ENCODE measurements around the gene CBX2. TPM values are rescaled to one million over a fixed set of nuclear protein-coding genes. Genes with fewer than 3 reads are reported as not detected.

The CBX2 gene
- total RNA-seq, 1 experiment from 2014 or later: 4.0 TPM

- no peak for DNase-seq (ENCODE audit: low read depth)
These were observed 9.1 kb downstream of the CBX2 start for GRCh38 chr17:79786930-79787643.

DNA sequence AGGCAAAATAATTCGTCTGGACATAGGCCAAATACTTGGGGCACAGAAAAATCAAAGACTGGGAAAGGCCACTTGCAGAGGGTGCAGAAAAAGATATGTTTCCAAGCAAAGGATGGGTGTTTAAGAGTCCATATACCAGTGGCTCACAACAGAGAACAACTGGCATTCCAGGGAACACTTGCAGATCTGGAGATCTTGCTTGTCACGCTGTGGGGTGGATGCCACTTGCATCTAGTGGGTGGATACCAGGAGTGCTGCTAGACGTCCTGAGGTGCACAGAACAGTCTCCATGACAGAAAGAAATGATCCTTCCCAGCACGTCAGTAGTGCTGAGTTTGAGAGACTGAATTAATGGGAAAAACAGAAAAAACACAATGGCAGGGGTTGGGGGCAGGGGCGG, 10.5 kb downstream of the CBX2 start:
- no peak for DNase-seq (ENCODE audit: low read depth)

DNA sequence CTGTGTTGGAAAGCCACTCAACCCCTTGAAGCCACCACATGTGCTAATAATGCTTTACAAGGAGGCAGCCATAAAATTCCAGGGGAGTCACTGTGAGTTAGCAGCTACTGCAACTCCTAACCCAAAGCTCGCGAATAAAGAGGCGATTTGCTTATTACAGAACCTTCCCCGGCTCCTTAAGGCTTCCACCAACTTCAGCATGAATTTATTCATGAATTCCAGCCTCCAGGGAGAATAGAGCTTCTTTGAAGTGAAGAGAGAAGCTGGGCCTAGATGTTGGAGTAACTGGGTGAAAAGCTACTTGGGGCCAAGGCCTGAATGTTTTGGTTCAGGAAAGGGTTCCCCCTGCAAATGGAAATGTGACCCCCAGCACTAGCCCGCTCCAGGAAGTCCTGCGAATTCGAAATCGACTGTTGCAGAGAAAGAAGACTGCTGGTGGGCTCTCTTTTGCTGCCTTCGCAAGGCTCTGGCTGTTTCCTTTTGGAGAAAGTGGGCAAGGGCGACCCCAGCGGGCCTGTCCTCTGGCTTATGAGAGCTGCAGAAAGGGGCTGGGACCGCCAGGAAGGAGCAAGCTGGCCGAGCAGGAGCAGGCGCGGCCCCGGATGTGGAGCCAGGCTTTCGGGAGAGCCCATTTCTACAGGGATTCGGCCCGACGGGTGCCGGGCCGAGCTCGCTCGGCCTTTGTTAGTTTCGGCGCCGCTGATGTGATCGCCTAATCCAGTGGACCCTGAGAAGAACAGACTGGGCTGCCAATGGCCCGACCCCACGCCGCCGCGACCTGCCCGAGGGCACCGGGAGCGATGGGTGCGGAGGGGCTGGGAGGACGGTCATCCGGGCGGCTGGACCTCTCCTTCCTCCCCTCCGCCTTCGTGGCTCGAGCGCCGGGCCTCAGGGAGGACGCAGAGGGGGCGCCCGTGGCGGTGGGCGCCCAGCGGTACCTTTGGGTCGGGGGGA, 11.3 kb downstream of the CBX2 start:
- DNase-seq (ENCODE audit: low read depth): no peak

GRCh38 chr17:79789943-79790804, 12.2 kb downstream of the CBX2 start:
- DNase-seq (ENCODE audit: low read depth): peak; percentile 39

GRCh38 chr17:79790805-79791734, 13.1 kb downstream of the CBX2 start:
- DNase-seq (ENCODE audit: low read depth): no peak

GRCh38 chr17:79791735-79792161, 13.8 kb downstream of the CBX2 start:
- no peak for DNase-seq (ENCODE audit: low read depth)

DNA sequence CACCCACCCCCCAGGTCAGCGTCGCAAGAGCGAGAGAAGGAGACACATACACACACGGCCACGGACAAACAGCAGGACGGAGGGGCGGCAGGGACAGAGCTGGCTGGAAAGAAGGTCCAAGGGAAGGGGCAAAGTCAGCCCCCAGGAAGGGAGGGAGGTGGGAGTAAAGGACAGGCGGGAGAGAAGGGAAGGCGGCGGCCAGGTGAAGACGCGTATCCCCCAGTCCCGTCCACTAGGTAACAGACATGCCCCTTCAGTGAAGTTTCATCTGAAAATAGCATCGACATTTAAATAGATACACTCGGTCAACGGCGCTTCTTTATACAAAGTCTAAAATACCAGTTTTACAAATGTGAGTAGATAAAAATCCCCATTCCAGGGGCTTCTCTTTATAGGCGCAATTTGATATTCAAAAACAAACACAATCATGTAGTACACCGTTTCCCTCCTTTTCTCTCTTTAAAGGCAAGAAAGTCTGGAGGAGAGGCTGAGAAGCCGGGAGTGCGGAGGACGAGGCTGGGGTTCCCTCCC, 14.5 kb downstream of the CBX2 start:
- no peak for DNase-seq (ENCODE audit: low read depth)

GRCh38 chr17:79792984-79793923, 15.3 kb downstream of the CBX2 start:
- DNase-seq (ENCODE audit: low read depth): peak; percentile 65

- peak; percentile 53 for DNase-seq (ENCODE audit: low read depth)
These were observed 16.0 kb downstream of the CBX2 start for GRCh38 chr17:79793924-79794304.

- DNase-seq (ENCODE audit: low read depth): no peak
These were observed 16.9 kb downstream of the CBX2 start for GRCh38 chr17:79794659-79795511.

DNA sequence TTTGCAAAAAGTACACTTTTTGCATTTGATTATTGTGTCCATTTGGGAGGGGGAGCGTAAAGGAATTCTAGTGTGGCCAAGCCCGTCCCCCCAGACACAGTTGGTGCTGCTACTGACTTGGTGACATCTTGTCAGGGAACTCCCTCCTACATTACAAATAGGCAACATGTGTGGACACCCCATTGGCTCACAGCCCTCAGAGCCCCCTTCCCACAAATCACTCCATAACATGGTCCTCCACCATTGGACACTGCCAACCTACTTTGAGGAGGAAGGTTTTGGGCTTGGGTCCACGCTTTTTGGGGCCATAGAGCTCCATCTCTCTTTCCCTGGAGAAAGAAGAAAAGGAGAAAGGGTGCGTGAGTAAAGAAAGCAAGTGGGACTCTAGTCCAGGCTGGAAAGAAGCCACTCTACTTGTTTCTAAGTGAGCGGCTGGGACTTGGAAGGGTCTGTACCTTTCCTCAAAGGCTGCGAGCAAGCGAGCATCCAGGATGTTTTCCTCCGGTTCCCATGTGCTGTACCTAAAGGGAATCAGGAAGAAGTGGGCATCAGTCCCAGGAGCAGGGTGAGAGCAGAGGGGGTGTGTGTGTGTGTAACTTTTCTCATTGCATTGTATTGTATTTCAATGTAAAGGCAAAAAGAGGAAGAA, 18.0 kb downstream of the CBX2 start:
- DNase-seq (ENCODE audit: low read depth): no peak

GRCh38 chr17:79796444-79796762, 18.5 kb downstream of the CBX2 start:
- no peak for DNase-seq (ENCODE audit: low read depth)

DNA sequence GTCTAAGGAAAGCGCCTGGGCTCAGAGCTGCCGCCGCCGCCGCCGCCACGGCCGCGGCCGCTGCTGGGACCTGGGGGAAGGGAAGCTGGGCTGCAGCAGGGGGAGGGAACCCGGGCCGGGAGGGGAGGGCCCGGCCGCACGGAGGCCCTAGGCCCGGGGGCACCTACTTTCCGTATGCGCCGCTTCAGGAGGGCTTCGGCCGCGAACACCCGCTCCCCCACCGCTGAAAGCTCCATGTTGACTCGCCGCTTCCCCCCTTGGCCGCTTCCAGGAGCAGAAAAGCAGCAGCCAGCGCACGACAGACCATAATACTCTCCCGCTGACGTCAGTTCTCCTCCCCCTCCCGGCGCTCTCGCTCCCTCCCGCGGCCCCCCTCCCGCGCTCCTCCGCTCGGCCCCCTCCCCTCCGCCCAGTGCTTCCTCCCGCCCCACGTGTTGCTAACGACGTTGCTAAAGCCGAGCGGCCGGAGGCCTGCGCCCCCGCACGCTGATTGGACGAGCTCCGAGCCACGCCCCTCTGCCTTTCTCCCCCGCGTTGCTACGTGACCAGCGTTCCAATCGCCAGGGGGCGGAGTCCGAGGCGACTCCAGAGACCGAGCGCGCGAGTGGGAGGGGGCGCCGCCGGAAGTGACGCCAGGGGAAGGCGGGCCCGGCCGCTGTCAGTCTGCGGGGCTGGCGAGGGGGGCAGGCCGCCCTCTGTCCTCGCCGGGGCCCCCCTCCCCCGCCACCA, 19.0 kb downstream of the CBX2 start, which contains the start of gene CBX8:
Gene CBX8 (minus strand): TSS at position 315 of the 729 bp plus-strand sequence. CDS start 79 bp downstream, at position 236.
- DNase-seq (ENCODE audit: low read depth): peak; percentile 98

DNA sequence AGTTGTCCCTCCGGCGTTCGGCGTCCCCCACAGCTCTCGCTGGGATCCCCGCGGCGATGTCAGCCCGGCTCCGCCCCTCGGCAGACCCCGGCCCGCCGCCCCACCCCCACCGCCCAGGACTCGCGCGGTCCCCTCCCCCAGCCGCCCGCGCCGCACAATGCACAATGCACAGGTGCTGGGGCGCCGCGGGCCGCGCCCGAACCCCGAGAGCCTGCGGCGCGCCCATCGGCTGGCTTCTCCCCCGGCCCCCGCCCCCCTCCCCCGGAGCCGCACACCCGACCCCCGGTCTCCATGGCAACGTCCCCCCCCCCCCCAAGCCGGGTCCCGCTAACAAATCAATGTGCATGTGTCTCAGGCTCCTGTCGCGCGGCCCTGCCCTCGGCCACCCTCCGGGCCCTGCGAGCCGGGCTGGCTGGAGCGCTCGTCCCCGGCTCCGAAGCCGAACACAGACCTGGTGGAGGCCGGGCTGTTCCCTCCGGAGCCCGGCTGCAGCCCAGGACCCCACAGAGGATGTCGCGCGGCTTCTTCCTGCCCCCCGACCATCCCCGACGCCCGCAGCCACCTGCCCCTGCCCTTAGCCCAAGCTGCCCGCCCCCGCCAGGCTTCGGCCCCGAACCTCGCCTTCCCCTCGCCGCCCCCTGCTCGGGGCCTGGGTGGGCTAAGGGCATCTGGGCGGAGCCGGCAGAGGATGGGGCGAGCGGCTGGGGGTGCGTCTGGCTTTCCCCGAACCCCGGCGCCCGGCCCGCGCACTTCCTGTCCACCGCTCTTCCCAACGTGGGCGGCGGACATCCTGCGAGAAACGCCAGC, 19.7 kb downstream of the CBX2 start:
- DNase-seq (ENCODE audit: low read depth): no peak

DNA sequence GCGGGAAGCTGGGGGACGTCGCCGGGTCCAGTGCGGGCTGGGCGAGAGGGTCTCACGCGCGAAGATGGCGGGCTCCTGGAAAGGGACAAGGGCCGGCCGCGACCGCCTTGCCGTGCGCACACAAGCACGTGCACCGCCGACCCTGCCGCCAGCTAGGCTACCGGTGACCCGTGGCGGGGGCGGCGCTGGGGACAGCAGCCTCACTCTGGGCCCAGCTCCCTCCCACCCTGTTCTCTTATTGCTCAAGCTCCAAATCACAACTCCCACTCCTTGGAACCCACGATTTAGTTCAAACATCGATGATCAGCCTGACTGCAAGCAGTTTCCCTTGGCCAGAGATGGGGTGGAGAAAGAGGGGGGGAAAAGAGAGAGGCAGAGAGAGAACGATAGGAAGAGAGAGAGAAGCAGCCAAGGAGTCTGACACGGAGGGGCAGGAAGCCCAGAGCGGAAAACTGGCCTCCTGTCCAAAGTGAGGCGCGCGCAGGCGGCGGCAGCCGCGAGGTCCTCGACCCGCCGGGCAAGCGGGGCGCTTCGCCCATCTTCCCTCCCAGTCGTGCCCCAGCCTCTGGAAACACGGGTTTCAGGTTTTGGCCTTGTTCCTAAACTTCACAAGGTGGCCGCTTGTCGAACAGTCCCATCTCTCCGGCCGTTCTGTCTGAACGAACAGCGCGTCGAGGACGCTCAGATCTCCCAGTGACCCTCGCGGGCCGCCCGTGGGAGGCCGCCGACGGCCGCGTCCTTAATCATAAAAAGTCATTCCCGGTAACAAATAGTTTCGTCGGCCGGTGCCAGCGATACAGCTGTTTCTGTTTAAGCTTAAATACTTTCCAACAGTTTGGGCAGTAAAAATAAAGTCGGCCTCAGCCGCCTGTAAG, 20.6 kb downstream of the CBX2 start:
- DNase-seq (ENCODE audit: low read depth): no peak

All from M059J (cell line).